ENCODE data around the gene ISCA2. TPM values are rescaled to one million over a fixed set of nuclear protein-coding genes. Genes with fewer than 3 reads are reported as not detected.

Gene ISCA2
- total RNA-seq, 2 donors from 2014 or later = 23.5 to 25.5 TPM

DNA sequence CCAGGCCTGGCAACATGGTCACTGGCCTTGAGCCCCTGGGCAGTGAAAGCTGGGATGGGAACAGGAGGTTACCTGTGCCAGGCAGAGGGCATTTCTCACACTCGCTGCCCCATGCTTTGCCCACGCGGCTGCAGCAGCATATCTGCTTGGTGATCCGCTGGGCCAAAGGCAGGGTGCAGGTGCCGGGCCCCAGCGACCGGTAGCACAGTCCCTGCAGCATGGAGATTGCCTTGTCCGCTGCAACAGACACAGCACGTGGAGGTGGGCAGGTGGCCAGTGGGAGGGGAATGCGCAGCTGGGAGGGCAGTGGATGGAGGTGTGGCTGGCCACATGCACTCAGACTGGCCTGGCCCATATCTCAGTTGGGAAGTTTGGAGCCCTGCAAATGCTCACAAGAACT lies 35.3 kb downstream of the ISCA2 start:
- H3K4me1 ChIP-seq (replicated peaks) = no peaks in the 10 kb centered on the region
- H3K27ac ChIP-seq = no peak overlapping the region
- TF ChIP-seq, protein P1, sequence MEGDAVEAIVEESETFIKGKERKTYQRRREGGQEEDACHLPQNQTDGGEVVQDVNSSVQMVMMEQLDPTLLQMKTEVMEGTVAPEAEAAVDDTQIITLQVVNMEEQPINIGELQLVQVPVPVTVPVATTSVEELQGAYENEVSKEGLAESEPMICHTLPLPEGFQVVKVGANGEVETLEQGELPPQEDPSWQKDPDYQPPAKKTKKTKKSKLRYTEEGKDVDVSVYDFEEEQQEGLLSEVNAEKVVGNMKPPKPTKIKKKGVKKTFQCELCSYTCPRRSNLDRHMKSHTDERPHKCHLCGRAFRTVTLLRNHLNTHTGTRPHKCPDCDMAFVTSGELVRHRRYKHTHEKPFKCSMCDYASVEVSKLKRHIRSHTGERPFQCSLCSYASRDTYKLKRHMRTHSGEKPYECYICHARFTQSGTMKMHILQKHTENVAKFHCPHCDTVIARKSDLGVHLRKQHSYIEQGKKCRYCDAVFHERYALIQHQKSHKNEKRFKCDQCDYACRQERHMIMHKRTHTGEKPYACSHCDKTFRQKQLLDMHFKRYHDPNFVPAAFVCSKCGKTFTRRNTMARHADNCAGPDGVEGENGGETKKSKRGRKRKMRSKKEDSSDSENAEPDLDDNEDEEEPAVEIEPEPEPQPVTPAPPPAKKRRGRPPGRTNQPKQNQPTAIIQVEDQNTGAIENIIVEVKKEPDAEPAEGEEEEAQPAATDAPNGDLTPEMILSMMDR (IDR thresholded peaks at IDR 0.05) = no peak
- TF ChIP-seq POLR2AphosphoS5 (IDR thresholded peaks at IDR 0.05) = no peak
- H3K4me3 ChIP-seq = no peak overlapping the region
- H3K36me3 ChIP-seq = no peaks in the 10 kb centered on the region
- H3K9me3 ChIP-seq = no peaks in the 10 kb centered on the region
- intact Hi-C loops (cut with DNase I) = no loop called here
- DNase-seq (ENCODE audit: low spot score) = no peak
- 92% methylated on average over 10 of the region's 10 CpGs for WGBS
- H3K27me3 ChIP-seq (replicated peaks; ENCODE audit: insufficient read depth) = no peaks in the 10 kb centered on the region

GRCh38 chr14:74531006-74531405 lies 37.4 kb downstream of the ISCA2 start:
- DNase-seq (ENCODE audit: low spot score) = no peak
- intact Hi-C loops (cut with DNase I) = no loop called here

GRCh38 chr14:74531467-74531866 lies 37.9 kb downstream of the ISCA2 start:
- H3K27me3 ChIP-seq (replicated peaks; ENCODE audit: insufficient read depth) = no peaks in the 10 kb centered on the region
- no peaks in the 10 kb centered on the region for H3K9me3 ChIP-seq
- H3K4me1 ChIP-seq (replicated peaks) = no peaks in the 10 kb centered on the region
- TF ChIP-seq POLR2A (IDR thresholded peaks at IDR 0.05) (no peak), POLR2AphosphoS5 (IDR thresholded peaks at IDR 0.05) (no peak)
- TF ChIP-seq, protein P1 (IDR thresholded peaks at IDR 0.05) = peak in 2 of 4 experiments; percentile 15 to 29
- DNase-seq (ENCODE audit: low spot score) = no peak
- no peak overlapping the region for H3K4me3 ChIP-seq
- intact Hi-C loops (cut with DNase I) = no loop called here
- no peaks in the 10 kb centered on the region for H3K36me3 ChIP-seq
- WGBS = 41% methylated on average over 5 of the region's 5 CpGs
- no peak overlapping the region for H3K27ac ChIP-seq

More at GRCh38 chr14:74531006-74531405, 37.4 kb downstream of the ISCA2 start:
- H3K4me1 ChIP-seq (replicated peaks) = no peaks in the 10 kb centered on the region
- H3K27me3 ChIP-seq (replicated peaks; ENCODE audit: insufficient read depth) = no peaks in the 10 kb centered on the region
- H3K4me3 ChIP-seq = no peak overlapping the region
- H3K27ac ChIP-seq = no peak overlapping the region
- TF ChIP-seq POLR2AphosphoS5 (IDR thresholded peaks at IDR 0.05) = no peak
- TF ChIP-seq POLR2A (IDR thresholded peaks at IDR 0.05) = no peak
- TF ChIP-seq, protein P1 (IDR thresholded peaks at IDR 0.05) = no peak
- H3K9me3 ChIP-seq = no peaks in the 10 kb centered on the region
- whole genome bisulfite sequencing = 87% methylated on average over 3 of the region's 3 CpGs
- no peaks in the 10 kb centered on the region for H3K36me3 ChIP-seq

DNA sequence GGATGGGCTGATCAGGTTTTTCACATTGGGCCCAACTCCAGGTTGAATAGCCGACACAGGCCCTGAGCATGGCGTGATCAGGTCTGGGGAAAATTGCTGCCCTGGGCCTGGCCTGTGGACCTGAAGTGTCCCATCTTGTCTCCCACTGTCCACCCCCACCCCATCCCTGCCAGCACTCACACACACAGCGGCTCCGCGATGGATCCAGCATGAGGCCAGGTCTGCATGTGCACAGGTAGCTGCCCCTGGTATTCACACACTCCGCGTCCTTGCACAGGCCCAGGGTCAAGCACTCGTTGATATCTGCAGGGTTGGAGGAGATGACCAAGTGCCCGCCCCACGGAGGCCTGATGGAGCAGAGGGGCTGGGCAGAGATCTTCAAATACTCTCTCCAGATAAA lies 38.7 kb downstream of the ISCA2 start:
- H3K36me3 ChIP-seq = no peaks in the 10 kb centered on the region
- no peaks in the 10 kb centered on the region for H3K9me3 ChIP-seq
- intact Hi-C loops (cut with DNase I) = no loop called here
- H3K4me3 ChIP-seq = no peak overlapping the region
- H3K27ac ChIP-seq = no peak overlapping the region
- no peak for TF ChIP-seq POLR2A (IDR thresholded peaks at IDR 0.05)
- no peak for TF ChIP-seq POLR2AphosphoS5 (IDR thresholded peaks at IDR 0.05)
- TF ChIP-seq, protein P1 (IDR thresholded peaks at IDR 0.05) = no peak
- H3K4me1 ChIP-seq (replicated peaks) = no peaks in the 10 kb centered on the region
- no peaks in the 10 kb centered on the region for H3K27me3 ChIP-seq (replicated peaks; ENCODE audit: insufficient read depth)
- WGBS = 96% methylated on average over 10 of the region's 10 CpGs
- DNase-seq (ENCODE audit: low spot score) = no peak

DNA sequence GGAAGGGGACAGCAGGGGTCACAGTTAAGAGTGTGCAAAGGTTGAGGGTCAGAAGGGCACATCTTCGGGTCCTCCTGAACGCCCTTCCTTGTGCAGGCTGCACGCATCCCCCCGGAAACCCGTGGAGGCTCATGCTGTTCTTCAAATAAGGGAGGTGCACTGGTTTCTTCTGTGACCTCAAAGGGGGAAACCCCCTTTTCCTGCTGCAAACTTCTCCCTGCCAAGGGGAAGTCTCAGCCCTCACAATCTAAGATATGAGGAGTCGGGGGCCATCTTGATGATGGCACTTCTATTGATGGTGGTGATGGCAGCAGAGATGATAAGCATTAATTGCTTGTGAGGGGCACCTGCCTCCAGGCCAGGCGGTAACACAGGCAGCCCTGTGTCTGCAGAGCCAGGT lies 40.0 kb downstream of the ISCA2 start:
- WGBS = 86% methylated on average over 7 of the region's 7 CpGs

More for the DNA sequence above, 40.0 kb downstream of the ISCA2 start:
- H3K36me3 ChIP-seq = no peaks in the 10 kb centered on the region
- TF ChIP-seq POLR2A (IDR thresholded peaks at IDR 0.05) = no peak
- H3K9me3 ChIP-seq = no peaks in the 10 kb centered on the region
- no peak overlapping the region for H3K4me3 ChIP-seq
- no peak for DNase-seq (ENCODE audit: low spot score)
- intact Hi-C loops (cut with DNase I) = no loop called here
- H3K4me1 ChIP-seq (replicated peaks) = no peaks in the 10 kb centered on the region
- H3K27me3 ChIP-seq (replicated peaks; ENCODE audit: insufficient read depth) = no peaks in the 10 kb centered on the region
- no peak overlapping the region for H3K27ac ChIP-seq
